ENCODE data around the gene ABCC8. TPM values are rescaled to one million over a fixed set of nuclear protein-coding genes. Genes with fewer than 3 reads are reported as not detected.
A peak's percentile ranks its signal among the peaks of the same experiment; 100 is the strongest.

The ABCC8 gene
- total RNA-seq (2011; cell fraction: chromatin; rRNA removed; ENCODE audit: low replicate concordance) = not detected in 2 replicates
- total RNA-seq (2011; cell fraction: nucleolus; rRNA removed) = not detected in 2 replicates
- total RNA-seq (2011; cell fraction: nucleoplasm; rRNA removed) = not detected in 2 replicates
- not detected in 2 replicates for total RNA-seq (2014; rRNA removed)
- total RNA-seq (2014; rRNA removed; fragmentation: Illumina TruSeq; extraction: Trizol) = not detected in 2 replicates
- not detected in 2 replicates for total RNA-seq (2015; rRNA removed; fragmentation: Illumina TruSeq; extraction: Trizol)
- 0.27 TPM in 1 of 2 replicates, not detected in the other for total RNA-seq (2021)
- polyA plus RNA-seq (2011; rRNA removed) = not detected in 2 replicates
- 0.03 TPM in 1 of 2 replicates, not detected in the other for polyA plus RNA-seq (2011; cell fraction: cytosol; rRNA removed)
- 0.17 TPM in 1 of 2 replicates, not detected in the other for polyA plus RNA-seq (2011; cell fraction: nucleus; rRNA removed)
- polyA plus RNA-seq (2012) = 0.47 TPM in 1 of 2 replicates, not detected in the other
- polyA plus RNA-seq (2014; fragmentation: Illumina TruSeq; extraction: Trizol) = not detected in 2 replicates
- polyA plus RNA-seq (2014; fragmentation: Nextera tagmentation; extraction: Ambion mirVana) = not detected
- not detected in 2 replicates for polyA plus RNA-seq (2014; rRNA removed)
- not detected in 2 replicates for polyA minus RNA-seq (2011; rRNA and poly(A)+ RNA removed)
- polyA minus RNA-seq (2011; cell fraction: cytosol; rRNA and poly(A)+ RNA removed) = not detected in 2 replicates
- polyA minus RNA-seq (2011; cell fraction: nucleus; rRNA and poly(A)+ RNA removed) = not detected in 2 replicates
- Bru-seq, nascent RNA = percentile 3 among the genes with signal in this experiment
- BruChase-seq, experiment 1, labeled RNA remaining after a 2-hour chase = not detected
- not detected for BruChase-seq, experiment 2, labeled RNA remaining after a 6-hour chase
- long read RNA-seq, experiment 1 = 0 reads
- long read RNA-seq, experiment 2 = 0 reads
- long read RNA-seq, experiment 3 = 0 reads

GRCh38 chr11:17476317-17477083 is at the start of gene ABCC8:
ABCC8 (minus strand) TSS chr11:17476845; CDS start chr11:17476776, 69 bp downstream.
- Histone ChIP-seq H3K27me3 (ENCODE audit: control insufficient read depth in 2 of 2, insufficient read depth in 2 of 2, low read length in 2 of 2) (peaks cover 9 to 48% of the 10 kb centered on the region in 2 experiments; a peak in 4 of 5 replicates), H3K4me2 (ENCODE audit: insufficient read depth, low read length) (no peak within 1 kb of the TSS), H3K4me1 (replicated peaks in 1 of 2; ENCODE audit: control insufficient read depth in 2 of 2, insufficient read depth in 2 of 2, low read length in 2 of 2) (peaks cover 0 to 8% of the 10 kb centered on the region in 2 experiments; a peak in 1 of 5 replicates), H3K36me3 (ENCODE audit: control insufficient read depth, insufficient read depth, low read length) (no peaks in the 10 kb centered on the region), H2AFZ (ENCODE audit: low read depth, low read length) (no peak within 1 kb of the TSS), H3K79me2 (ENCODE audit: control insufficient read depth, insufficient read depth, low read length) (no peaks in the 10 kb centered on the region), H3K9me1 (ENCODE audit: control insufficient read depth, insufficient read depth, low read length) (no peaks in the 10 kb centered on the region), H3K9me3 (replicated peaks; ENCODE audit: control insufficient read depth, insufficient read depth, low read depth, low read length) (no peaks in the 10 kb centered on the region), H3K27ac (ENCODE audit: extremely low read depth, low read depth, low read length) (no peak within 1 kb of the TSS), H3K9ac (ENCODE audit: insufficient read depth in 1 of 2, low read depth in 2 of 2, low read length in 2 of 2) (no peak within 1 kb of the TSS), H4K20me1 (replicated peaks; ENCODE audit: control insufficient read depth, insufficient read depth, low read length) (no peaks in the 10 kb centered on the region), H3K4me3 (no peak within 1 kb of the TSS)
- intact Hi-C loops (cut with micrococcal nuclease) (no loop called here), in situ Hi-C loops (cut with MboI) (no loop called here)
- ChIA-PET CTCF (ENCODE audit: low intra/inter-chr PET ratio) (no interaction called here), POLR2A (no interaction called here)
- no TSS peak for BruUV-seq (replicated peaks)
- FAIRE-seq (no peak), DNase-seq (ENCODE audit: extremely low read depth in 1 of 4, low spot score in 3 of 4) (peak in 2 of 4 experiments; percentile 41 to 44), ATAC-seq (no peak)
- 0% methylated on average over 13 of the region's 80 CpGs for WGBS (ENCODE audit: insufficient coverage, low coverage, missing lambda C conversion rate)
- TF ChIP-seq FOXK2 (conservative IDR thresholded peaks at IDR 0.05 in 1 of 2, IDR thresholded peaks at IDR 0.05 in 1 of 2; ENCODE audit: low read depth in 2 of 2) = no peak
- TF ChIP-seq, protein P1, sequence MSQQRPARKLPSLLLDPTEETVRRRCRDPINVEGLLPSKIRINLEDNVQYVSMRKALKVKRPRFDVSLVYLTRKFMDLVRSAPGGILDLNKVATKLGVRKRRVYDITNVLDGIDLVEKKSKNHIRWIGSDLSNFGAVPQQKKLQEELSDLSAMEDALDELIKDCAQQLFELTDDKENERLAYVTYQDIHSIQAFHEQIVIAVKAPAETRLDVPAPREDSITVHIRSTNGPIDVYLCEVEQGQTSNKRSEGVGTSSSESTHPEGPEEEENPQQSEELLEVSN (IDR thresholded peaks at IDR 0.05; ENCODE audit: borderline replicate concordance in 1 of 2, extremely low read depth in 1 of 2, insufficient read depth in 1 of 2, insufficient read length in 1 of 2, low read depth in 1 of 2, low read length in 1 of 2, poor library complexity in 1 of 2, severe bottlenecking in 1 of 2) = no peak
- TF ChIP-seq CREM (IDR thresholded peaks at IDR 0.05; ENCODE audit: low read depth) = no peak
- TF ChIP-seq SREBF2 (CRISPR knock-in tag; IDR thresholded peaks at IDR 0.05) = no peak
- TF ChIP-seq MEIS2 (IDR thresholded peaks at IDR 0.05; ENCODE audit: partially characterized antibody) = no peak
- no peak for TF ChIP-seq KLF10 (CRISPR knock-in tag; IDR thresholded peaks at IDR 0.05)
- TF ChIP-seq POLR2B (IDR thresholded peaks at IDR 0.05; ENCODE audit: low read depth, partially characterized antibody) = no peak
- no peak for TF ChIP-seq ILK (tag; IDR thresholded peaks at IDR 0.05; ENCODE audit: borderline replicate concordance, low read depth)
- TF ChIP-seq DNMT1 (IDR thresholded peaks at IDR 0.05) = no peak
- TF ChIP-seq, protein P2, sequence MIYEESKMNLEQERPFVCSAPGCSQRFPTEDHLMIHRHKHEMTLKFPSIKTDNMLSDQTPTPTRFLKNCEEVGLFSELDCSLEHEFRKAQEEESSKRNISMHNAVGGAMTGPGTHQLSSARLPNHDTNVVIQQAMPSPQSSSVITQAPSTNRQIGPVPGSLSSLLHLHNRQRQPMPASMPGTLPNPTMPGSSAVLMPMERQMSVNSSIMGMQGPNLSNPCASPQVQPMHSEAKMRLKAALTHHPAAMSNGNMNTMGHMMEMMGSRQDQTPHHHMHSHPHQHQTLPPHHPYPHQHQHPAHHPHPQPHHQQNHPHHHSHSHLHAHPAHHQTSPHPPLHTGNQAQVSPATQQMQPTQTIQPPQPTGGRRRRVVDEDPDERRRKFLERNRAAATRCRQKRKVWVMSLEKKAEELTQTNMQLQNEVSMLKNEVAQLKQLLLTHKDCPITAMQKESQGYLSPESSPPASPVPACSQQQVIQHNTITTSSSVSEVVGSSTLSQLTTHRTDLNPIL (CRISPR knock-in tag; IDR thresholded peaks at IDR 0.05) = no peak
- no peak for TF ChIP-seq YBX1 (IDR thresholded peaks at IDR 0.05)
- no peak for TF ChIP-seq ATF4 (CRISPR knock-in tag; IDR thresholded peaks at IDR 0.05)
- TF ChIP-seq TRIM28 (IDR thresholded peaks at IDR 0.05) = no peak
- TF ChIP-seq CHD4 (IDR thresholded peaks at IDR 0.05; ENCODE audit: insufficient read depth, insufficient replicate concordance, low read depth, low read length, poor library complexity, severe bottlenecking) = no peak
- TF ChIP-seq KLF16 (IDR thresholded peaks at IDR 0.05) = no peak
